Stimulated activated effector memory CD8-positive, alpha-beta T cell treated with anti-CD3 and anti-CD28 coated beads, Interleukin-12 subunit alpha, Interleukin-12 subunit beta, amount 100 ng/mL, for 72 hours (primary cell): ENCODE data around the gene PSMC5.
"Not testable (repeated sequence)": the region's sequence is repeated elsewhere in the genome, so short reads cannot be mapped to it uniquely, and the experiment has no call there.

Experiments used
- ATAC-seq: fragments of 150-1000 bp; cut with Tn5 transposase; 2 replicates; pipeline ENCODE4 v1.10.0; 2021
- DNase-seq, 2 donors: peaks; one replicate each; pipeline ENCODE4 v3.0.0; 2021 to 2022; ENCODE audit warnings: low spot score in 2 of 2
- H3K27ac Mint-ChIP-seq: one replicate; pipeline ENCODE4 v1.8.0; 2022; ENCODE audit warnings: mild to moderate bottlenecking, mixed read lengths
- H3K36me3 Mint-ChIP-seq: one replicate; pipeline ENCODE4 v1.8.0; 2022; ENCODE audit warnings: mild to moderate bottlenecking, mixed read lengths
- H3K4me1 Mint-ChIP-seq: one replicate; pipeline ENCODE4 v1.8.0; 2022; ENCODE audit warnings: mixed read lengths
- H3K4me3 Mint-ChIP-seq: one replicate; pipeline ENCODE4 v1.8.0; 2022; ENCODE audit warnings: mild to moderate bottlenecking, mixed read lengths
- H3K9me3 Mint-ChIP-seq: one replicate; pipeline ENCODE4 v1.8.0; 2022; ENCODE audit warnings: mixed read lengths

The PSMC5 gene

DNA sequence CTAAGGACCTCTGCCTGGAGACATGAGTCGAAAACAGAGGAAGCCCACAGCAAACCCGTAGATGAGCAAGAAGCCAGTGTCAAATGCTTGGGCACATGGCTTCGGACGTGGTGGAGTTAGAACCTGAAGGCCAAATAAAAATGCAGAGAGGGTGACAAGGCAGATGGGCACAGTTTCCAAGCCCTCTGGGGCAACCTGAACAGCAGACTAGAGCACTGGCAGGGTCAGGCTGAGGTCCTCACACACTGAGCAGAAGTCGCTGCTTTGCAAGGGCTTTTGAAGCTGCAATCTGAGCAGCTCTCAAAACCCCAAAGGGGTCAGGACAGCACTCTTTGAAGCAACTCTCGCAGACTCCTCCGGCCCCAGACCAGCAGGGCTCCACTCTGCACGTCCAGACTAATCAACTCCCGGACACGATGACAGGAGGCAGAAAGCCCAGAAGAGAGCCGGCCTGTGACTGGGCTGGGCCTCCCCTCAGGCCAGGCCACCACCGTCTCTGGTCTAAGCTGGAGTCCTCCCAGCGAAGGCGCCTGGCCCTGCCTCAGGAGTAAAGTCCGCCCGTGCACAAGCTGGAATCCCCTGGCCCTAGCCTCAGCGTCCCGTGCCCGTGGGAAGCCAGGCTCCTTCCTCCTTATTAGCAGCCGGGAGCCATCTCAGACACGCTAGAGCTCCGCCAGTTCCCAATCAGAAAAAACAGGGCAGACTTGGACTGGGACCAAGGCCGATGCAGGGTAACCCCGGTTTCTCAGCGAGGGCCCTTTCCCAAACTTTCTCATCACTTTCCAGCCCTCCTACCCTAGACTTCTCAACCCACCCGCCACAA, 14.3 kb downstream of the PSMC5 start:
- no peak for ATAC-seq
- H3K4me3 Mint-ChIP-seq: peak overlapping the region; percentile 89
- no peaks in the 10 kb centered on the region for H3K9me3 Mint-ChIP-seq
- H3K4me1 Mint-ChIP-seq: peaks cover 32% of the 10 kb centered on the region
- peak in 1 of 2 donors; percentile 66 for DNase-seq
- peak overlapping the region; percentile 92 for H3K27ac Mint-ChIP-seq
- H3K36me3 Mint-ChIP-seq: peaks cover 45% of the 10 kb centered on the region

DNA sequence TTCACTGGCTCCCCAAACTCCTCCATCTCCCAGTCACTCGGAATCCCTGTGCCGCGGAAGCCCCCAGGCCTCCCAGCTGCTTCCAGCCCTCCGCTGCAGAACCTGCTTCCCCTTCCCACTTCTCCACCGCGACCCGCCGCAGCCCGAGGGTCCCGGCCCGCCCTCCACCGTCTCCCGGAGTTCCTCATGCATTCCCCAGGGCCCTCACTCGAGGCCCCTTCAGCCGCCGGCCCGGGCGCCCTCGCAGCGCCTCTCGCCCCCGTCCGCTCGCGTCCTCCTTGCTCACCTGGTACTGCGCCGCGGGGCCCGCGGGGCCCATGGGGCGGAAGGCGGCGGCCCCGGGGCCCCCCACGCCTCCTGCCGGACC, 14.9 kb downstream of the PSMC5 start:
- H3K4me1 Mint-ChIP-seq: peaks cover 28% of the 10 kb centered on the region
- ATAC-seq: peak; percentile 53
- no peak for DNase-seq
- peaks cover 40% of the 10 kb centered on the region for H3K36me3 Mint-ChIP-seq
- H3K9me3 Mint-ChIP-seq: no peaks in the 10 kb centered on the region
- peak overlapping the region; percentile 92 for H3K27ac Mint-ChIP-seq
- peak overlapping the region; percentile 89 for H3K4me3 Mint-ChIP-seq

DNA sequence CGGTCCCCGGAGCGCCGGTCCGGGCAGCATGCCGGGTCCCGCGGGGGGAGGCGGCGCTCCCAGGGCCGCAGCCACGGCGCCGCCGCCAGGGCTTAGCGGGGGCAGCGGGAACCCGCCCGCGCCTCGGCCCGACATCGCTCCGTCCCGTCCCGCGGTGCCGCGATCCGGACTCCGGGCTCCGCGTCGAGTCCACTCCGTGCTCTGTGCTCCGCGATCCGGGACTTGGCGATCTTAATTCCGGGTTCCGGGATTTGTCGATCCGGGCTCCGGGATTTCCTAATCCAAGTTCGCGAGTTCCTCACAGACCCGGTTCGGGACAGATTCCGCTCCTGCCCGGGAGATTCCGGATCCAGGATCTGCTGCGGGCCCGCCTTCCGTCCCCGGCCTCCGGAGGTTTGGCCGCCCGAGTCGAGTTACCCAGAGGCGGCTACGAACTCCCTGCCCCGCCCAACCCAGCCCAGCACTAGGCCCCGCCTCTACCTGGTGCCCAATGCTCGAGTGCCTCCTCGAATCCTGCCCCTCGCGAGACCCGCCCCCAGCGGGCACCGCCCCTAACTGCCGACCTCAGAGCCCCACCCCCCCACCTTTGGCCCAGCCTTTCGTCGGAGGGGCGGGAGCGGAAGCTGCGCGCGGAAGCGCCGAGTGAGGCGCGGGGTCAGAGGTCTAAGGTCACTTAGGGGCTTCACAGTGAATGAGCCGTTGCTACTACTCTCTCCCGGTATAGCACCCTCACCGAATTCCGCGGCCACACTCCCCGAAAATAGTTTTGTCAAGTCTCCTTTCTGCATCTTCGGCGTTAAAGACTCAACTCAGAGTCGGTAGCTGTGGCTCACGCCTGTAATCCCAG, 15.5 kb downstream of the PSMC5 start, which contains the start of gene SMARCD2:
Gene SMARCD2, minus strand, starts transcription at position 146 of the 847 bp plus-strand sequence. Its CDS starts 11 bp downstream, at position 135.
- Mint-ChIP-seq H3K27ac (peak within 1 kb of the TSS; percentile 92), H3K4me3 (peak within 1 kb of the TSS; percentile 89), H3K9me3 (peaks cover under 1% of the 10 kb centered on the region), H3K36me3 (peaks cover 36% of the 10 kb centered on the region), H3K4me1 (peaks cover 27% of the 10 kb centered on the region)
- DNase-seq: peak; percentile 93 to 97
- ATAC-seq: peak; percentile 91

DNA sequence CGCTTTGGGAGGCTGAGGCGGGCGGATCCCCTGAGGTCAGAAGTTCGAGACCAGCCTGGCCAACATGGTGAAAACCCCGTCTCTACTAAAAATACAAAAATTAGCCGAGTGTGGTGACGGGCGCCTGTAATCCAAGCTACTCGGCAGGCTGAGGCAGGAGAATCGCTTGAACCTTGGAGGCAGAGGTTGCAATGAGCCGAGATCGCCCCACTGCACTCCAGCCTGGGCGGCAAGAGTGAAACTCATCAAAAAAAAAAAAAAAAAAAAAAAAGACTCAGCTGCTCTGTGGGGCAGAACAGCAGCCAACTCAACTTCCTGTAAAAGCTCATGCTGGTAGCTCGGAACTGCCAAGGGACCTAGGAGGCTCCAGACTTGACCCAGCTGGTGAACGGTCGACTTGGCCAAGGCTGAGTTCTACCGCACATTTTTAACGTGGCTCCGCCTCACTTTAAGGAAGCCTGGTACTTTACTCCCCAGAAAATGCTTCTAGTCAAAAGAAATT, 16.2 kb downstream of the PSMC5 start:
- DNase-seq (peak in 1 of 2 donors; percentile 64), ATAC-seq (peak; percentile 17)
- Mint-ChIP-seq H3K4me3 (peak overlapping the region; percentile 89), H3K36me3 (peaks cover 29% of the 10 kb centered on the region), H3K27ac (peak overlapping the region; percentile 92), H3K4me1 (peaks cover 27% of the 10 kb centered on the region)
- H3K9me3 Mint-ChIP-seq: not testable (repeated sequence)

DNA sequence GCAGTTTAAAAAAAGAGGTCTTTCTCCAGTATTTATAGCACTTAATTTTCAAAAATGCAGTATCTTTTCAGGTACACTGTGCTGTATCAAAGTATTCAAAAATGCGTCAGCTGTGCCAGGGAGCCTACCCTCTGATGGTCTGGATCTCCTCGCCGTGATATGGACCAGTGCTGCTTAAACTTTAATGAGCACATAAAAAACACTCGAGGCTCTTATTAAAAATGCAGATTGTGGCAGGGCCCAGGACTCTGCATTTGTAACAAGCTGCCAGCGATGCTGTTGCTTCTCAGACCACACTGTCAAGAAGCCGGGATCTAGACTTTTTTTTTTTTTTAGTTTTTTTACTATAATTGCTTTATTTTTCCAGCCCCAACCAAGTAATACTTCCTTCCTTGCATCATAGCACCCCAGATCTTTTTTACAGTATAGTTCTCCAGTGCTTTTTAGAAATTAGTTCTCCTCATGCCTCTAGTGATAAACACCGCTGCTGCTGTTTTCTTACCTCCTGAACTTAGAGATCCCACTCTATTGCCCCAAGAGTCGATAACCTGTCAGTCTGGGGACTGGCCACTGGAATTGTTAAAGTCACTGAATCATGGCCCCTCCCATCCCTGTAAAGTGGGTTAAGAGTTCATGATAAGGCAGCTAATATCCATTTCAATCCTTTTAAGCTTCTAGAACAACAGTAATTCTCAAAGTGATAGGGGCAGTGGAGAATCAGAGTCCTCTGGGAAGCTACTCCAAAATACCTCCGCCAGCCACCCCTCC, 16.9 kb downstream of the PSMC5 start:
- H3K36me3 Mint-ChIP-seq: peaks cover 28% of the 10 kb centered on the region
- ATAC-seq (no peak), DNase-seq (no peak)
- peaks cover 5% of the 10 kb centered on the region for H3K9me3 Mint-ChIP-seq
- H3K4me1 Mint-ChIP-seq: peaks cover 32% of the 10 kb centered on the region
- H3K4me3 Mint-ChIP-seq: peak overlapping the region; percentile 89
- H3K27ac Mint-ChIP-seq: peak overlapping the region; percentile 92

DNA sequence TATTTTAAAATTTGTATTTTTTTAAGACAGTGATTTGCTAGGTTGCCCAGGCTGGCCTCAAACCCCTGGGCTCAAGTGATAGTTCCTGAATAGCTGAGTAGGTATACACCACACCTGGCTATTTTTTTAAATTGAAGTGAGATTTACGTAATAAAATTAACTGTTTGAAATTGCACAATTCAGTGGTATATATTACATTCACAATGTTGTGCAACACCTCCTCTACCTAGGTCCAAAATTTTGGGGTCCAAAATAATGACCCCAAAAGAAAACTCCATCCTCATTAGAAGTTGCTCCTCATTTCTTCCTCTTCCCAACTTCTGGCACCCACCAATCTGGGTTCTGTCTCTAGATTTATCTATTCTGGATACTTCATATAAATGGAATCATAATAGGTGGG, 18.3 kb downstream of the PSMC5 start:
- Mint-ChIP-seq H3K9me3 (peaks cover 5% of the 10 kb centered on the region), H3K4me3 (no peak overlapping the region), H3K36me3 (peaks cover 23% of the 10 kb centered on the region), H3K27ac (no peak overlapping the region), H3K4me1 (peaks cover 34% of the 10 kb centered on the region)
- DNase-seq (no peak), ATAC-seq (no peak)

DNA sequence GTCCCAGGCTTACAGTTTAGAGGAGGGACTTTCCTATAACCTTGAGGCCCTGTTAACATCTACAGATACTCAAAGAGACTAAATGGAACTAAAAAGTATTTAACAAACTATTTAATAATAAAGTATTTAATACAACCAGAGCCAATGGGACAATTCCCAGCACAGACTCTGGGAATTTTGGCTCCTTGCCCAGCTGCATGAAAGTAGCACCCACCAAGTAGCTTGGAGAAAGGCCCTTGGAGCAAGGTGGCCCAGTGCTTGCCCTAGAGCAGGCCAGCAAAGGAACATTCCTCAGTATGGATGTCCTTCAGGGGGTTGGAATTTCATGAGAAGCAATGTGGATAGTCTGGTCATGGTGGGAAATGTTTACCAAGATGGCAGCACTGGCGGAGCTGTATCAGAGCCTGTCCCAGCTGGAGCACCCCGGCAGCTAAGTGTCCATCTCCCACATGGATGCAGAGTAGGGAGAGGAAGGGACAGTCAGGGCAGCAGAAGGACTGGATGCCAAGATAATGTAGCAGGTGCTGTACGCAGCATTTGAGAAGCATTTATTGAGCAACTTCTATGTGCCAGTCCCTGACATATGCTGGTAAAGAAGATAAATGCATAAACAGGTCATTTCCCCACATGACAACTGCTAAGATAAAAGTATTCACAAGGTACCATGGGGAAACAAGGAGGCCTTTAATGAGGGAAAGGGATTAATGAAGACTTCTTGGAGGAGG, 20.5 kb downstream of the PSMC5 start:
- Mint-ChIP-seq H3K9me3 (peaks cover 5% of the 10 kb centered on the region), H3K4me3 (peak overlapping the region; percentile 66), H3K27ac (peak overlapping the region; percentile 41), H3K36me3 (peaks cover 5% of the 10 kb centered on the region), H3K4me1 (peaks cover 21% of the 10 kb centered on the region)
- no peak for ATAC-seq
- no peak for DNase-seq

DNA sequence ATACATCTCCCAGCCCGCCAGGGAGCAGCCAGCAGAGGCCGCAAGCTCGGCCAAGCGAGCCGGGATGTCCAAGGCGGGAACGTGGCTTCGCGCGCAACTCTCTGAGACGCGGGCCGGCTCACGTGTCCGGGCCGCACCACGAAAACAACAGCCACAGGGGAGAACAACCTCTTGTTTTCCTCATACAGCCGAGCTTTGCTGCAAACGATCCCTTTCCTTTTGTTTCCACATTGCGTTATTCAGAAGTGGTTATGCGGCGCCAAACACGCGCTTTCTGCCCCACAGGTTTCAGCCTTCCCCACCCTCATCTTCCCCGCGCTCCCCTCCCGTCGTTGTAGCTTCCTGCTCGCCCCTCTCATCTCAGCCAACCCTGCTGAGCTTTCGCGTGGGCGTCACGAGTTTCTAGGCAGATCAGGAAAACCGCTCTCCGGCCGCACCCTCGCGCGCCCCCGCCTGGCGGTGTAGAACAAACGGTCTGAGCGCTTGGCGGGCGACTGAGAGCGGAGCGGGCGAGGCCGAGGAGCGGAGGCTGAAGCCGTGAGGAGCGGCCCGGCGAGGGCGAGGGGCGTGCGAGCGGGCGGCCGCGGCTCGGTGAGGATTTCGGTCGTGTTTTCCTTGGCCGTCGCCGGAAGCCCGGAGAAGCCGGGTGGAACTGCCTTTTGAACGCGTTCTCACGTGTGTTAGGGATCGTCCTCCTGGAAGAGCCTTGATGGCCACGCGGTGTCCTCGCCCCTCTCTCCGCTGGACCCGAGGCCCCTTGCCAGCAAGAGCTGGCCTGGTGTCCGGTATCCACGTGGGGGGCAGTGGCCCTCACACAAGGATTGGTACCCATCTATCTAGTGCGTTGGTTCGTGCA, 21.8 kb downstream of the PSMC5 start:
- Mint-ChIP-seq H3K9me3 (peaks cover 5% of the 10 kb centered on the region), H3K27ac (peak overlapping the region; percentile 96), H3K4me1 (peaks cover 21% of the 10 kb centered on the region), H3K4me3 (peak overlapping the region; percentile 66), H3K36me3 (no peaks in the 10 kb centered on the region)
- DNase-seq (peak; percentile 97 to 98), ATAC-seq (peak; percentile 94)

DNA sequence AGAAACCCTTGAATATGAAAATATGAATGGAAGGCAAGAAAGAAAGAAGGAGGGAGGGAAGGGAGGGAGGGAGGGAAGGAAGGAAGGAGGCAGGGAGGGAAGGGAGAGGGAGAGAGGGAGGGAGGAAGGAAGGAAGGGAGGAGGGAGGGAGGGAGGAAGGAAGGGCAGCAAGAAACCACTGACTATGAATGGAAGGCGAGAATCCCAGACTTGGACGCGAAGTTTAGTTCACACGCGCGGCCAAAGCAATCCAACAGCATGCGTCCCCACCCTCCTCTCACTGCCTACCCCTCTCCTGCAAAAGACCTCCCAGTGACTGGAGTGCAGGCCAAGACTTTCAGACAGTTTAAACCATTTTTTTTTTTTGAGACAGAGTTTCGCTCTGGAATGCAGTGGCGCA, 23.2 kb downstream of the PSMC5 start:
- DNase-seq (no peak), ATAC-seq (no peak)
- Mint-ChIP-seq H3K4me1 (peaks cover 21% of the 10 kb centered on the region), H3K27ac (no peak overlapping the region), H3K4me3 (no peak overlapping the region), H3K36me3 (no peaks in the 10 kb centered on the region), H3K9me3 (peaks cover 5% of the 10 kb centered on the region)

DNA sequence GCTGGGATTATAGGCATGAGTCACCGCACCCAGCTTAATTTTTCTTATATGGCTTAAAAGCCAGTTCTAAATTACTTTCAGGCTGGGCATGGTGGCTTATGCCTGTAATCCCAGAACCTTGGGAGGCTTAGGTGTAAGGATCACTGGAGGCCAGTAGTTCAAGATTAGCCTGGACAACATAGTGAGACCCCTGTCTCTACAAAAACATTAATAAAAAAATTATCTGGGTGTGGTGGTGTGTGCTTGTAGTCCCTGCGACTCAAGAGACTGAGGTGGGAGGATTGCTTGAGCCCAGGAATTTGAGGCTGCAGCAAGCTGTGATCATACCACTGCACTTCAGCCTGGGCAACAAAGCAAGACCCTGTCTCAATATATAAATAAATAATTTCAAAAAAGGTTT, 26.0 kb downstream of the PSMC5 start:
- ATAC-seq: no peak
- no peak for DNase-seq
- H3K27ac Mint-ChIP-seq: no peak overlapping the region
- peaks cover 14% of the 10 kb centered on the region for H3K4me1 Mint-ChIP-seq
- no peak overlapping the region for H3K4me3 Mint-ChIP-seq
- H3K9me3 Mint-ChIP-seq: no peaks in the 10 kb centered on the region
- H3K36me3 Mint-ChIP-seq: no peaks in the 10 kb centered on the region

DNA sequence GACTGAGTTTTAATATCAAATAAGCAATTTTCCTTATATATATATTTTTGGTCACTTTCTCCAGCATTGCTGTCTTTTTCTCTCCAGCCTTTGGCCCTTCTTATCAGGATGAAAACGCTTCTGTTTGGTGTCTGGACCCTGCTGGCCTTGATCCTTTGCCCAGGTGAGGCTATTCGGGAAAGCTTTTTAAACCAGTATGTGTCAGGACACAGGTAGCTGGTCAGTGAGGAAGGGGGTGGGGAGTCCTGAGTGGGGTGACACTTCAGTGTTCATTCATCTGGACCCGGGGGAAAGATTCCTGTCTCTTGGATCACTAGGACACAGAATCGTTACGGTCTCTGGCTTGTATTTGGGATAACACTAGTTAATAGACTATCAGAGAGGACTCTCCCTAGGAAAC, 27.5 kb downstream of the PSMC5 start:
- ATAC-seq: no peak
- H3K4me3 Mint-ChIP-seq: no peak overlapping the region

DNA sequence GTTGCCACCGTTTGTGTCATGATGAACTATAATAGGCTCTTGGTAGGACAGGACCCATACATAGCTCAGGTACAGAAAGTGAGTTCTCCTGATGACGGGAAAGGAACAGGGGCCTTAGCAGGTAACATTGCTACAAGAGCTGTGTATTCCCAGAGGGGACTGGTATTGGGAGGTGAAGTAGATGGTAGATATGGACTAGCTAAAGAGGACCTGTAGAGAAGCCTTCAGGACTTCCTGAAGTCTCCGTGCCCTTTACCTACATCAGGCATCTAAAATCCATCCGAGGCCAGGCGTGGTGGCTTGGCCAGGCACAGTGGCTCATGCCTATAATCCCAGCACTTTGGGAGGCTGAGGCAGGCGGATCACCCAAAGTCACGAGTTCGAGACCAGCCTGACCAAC, 28.0 kb downstream of the PSMC5 start:
- Mint-ChIP-seq H3K4me3 (no peak overlapping the region), H3K9me3 (no peaks in the 10 kb centered on the region), H3K36me3 (no peaks in the 10 kb centered on the region), H3K27ac (no peak overlapping the region), H3K4me1 (no peaks in the 10 kb centered on the region)
- no peak for ATAC-seq
- DNase-seq: no peak

More for the DNA sequence above, 27.5 kb downstream of the PSMC5 start:
- Mint-ChIP-seq H3K27ac (no peak overlapping the region), H3K36me3 (no peaks in the 10 kb centered on the region), H3K9me3 (no peaks in the 10 kb centered on the region), H3K4me1 (no peaks in the 10 kb centered on the region)
- no peak for DNase-seq

DNA sequence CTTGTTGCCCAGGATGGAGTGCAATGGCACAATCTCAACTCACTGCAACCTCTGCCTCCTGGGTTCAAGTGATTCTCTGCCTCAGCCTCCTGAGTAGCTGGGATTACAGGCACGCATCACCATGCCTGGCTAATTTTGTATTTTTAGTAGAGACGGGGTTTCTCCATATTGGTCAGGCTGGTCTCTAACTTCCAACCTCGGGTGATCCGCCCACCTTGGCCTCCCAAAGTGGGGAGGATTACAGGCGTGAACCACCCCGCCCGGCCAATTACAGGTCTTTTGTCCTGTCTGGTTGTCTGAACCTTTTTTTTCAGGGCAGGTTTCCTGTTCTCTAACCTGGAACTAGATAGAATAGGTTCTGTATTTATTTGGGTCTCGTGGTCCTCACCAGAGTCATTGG, 29.2 kb downstream of the PSMC5 start:
- not testable (repeated sequence) for H3K36me3 Mint-ChIP-seq, ATAC-seq, H3K4me1 Mint-ChIP-seq, H3K27ac Mint-ChIP-seq, H3K9me3 Mint-ChIP-seq, H3K4me3 Mint-ChIP-seq, DNase-seq

DNA sequence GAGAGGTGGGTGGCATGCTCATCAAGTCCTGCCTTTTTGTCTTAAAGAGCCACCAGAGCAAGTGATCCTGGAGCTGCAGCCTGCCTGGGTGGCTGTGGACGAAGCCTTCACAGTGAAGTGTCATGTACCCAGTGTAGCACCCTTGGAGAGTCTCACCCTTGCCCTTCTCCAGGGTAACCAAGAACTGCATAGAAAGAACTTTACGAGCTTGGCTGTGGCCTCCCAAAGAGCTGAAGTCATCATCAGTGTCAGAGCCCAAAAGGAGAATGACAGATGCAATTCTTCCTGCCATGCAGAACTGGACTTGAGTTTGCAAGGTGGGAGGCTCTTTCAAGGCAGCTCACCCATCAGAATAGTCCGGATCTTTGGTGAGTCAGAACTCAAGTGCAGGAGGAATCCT, 32.0 kb downstream of the PSMC5 start:
- H3K27ac Mint-ChIP-seq: no peak overlapping the region
- no peaks in the 10 kb centered on the region for H3K9me3 Mint-ChIP-seq
- H3K36me3 Mint-ChIP-seq: no peaks in the 10 kb centered on the region
- DNase-seq (no peak), ATAC-seq (no peak)
- H3K4me1 Mint-ChIP-seq: no peaks in the 10 kb centered on the region
- no peak overlapping the region for H3K4me3 Mint-ChIP-seq
